Mucosa of descending colon (tissue), 3 donors: ENCODE measurements around the gene COBL. TPM values are rescaled to one million over a fixed set of nuclear protein-coding genes. Genes with fewer than 3 reads are reported as not detected.
A peak's percentile ranks its signal among the peaks of the same experiment; 100 is the strongest.

ENCODE experiments used
- ATAC-seq: fragments of 200-7000 bp; cut with Tn5 transposase; one replicate; pipeline ENCODE4 v1.9.1; 2020; ENCODE audit warnings: mild to moderate bottlenecking, moderate library complexity
- DNase-seq, 3 donors: peaks; one replicate each; pipeline ENCODE4 v3.0.0-alpha.2; 2020
- H3K36me3 ChIP-seq: fragments of 200-600 bp; one replicate; pipeline ENCODE4 v1.8.0; 2021; ENCODE audit warnings: low read depth, mild to moderate bottlenecking
- H3K4me1 ChIP-seq: fragments of 200-600 bp; one replicate; pipeline ENCODE4 v1.8.0; 2021; ENCODE audit warnings: low read depth, mild to moderate bottlenecking
- H3K4me3 ChIP-seq: fragments of 200-600 bp; one replicate; pipeline ENCODE4 v1.8.0; 2021; ENCODE audit warnings: mild to moderate bottlenecking
- H3K9me3 ChIP-seq: fragments of 200-600 bp; one replicate; pipeline ENCODE4 v1.8.0; 2021; ENCODE audit warnings: mild to moderate bottlenecking
- CTCF ChIP-seq: fragments of 200-600 bp; IDR thresholded peaks from one replicate; pipeline ENCODE4 v1.8.0; 2022; ENCODE audit warnings: antibody characterized with exemption, mild to moderate bottlenecking
- intact Hi-C, 2 donors: fragments of 100-400 bp; cut with DNase I in 1 of 2; cut with micrococcal nuclease in 1 of 2; formaldehyde crosslinking; loops; one replicate each; pipeline versions ENCODE4 v1.11.0 to v1.11.1; 2022; cut with DNase I, micrococcal nuclease
- total RNA-seq, 3 donors: library from RNA; stranded (reverse); fragmentation: NEBNext Ultra II Directional in 2 of 3; extraction: Animal tissue kit (Norgen Biotek cat#: 25700) in 2 of 3; gene quantifications; one replicate each; pipeline versions ENCODE4 v1.2.1 to v1.2.4, GENCODE V29; 2021 to 2023
- donor health status: DM: no; HTN: no; CAD: no; lungs with moderate emphysema.
- donor health status: DM: no; HTN: no; CAD: no.
- donor health status: DM: no; HTN: yes; CAD: no.

Gene COBL
- total RNA-seq, 3 donors from 2014 or later = 48.6 to 91.8 (median 56.6) TPM

- DNase-seq (peak; percentile 73 to 80 (median 78)), ATAC-seq (peak; percentile 68)
- H3K36me3 ChIP-seq = no peaks in the 10 kb centered on the region
- intact Hi-C loops = no loop called here
- H3K9me3 ChIP-seq = no peaks in the 10 kb centered on the region
- TF ChIP-seq CTCF = no peak
- no peak overlapping the region for H3K4me3 ChIP-seq
- peaks cover 51% of the 10 kb centered on the region for H3K4me1 ChIP-seq
These were observed 51.3 kb downstream of the COBL start for GRCh38 chr7:51265066-51265907.

GRCh38 chr7:51263631-51264484, 52.8 kb downstream of the COBL start:
- H3K4me3 ChIP-seq = no peak overlapping the region
- ATAC-seq (peak; percentile 87), DNase-seq (peak; percentile 57 to 84 (median 68))
- peaks cover 51% of the 10 kb centered on the region for H3K4me1 ChIP-seq
- no peaks in the 10 kb centered on the region for H3K36me3 ChIP-seq
- TF ChIP-seq CTCF = no peak
- intact Hi-C loops = no loop called here
- H3K9me3 ChIP-seq = no peaks in the 10 kb centered on the region

DNA sequence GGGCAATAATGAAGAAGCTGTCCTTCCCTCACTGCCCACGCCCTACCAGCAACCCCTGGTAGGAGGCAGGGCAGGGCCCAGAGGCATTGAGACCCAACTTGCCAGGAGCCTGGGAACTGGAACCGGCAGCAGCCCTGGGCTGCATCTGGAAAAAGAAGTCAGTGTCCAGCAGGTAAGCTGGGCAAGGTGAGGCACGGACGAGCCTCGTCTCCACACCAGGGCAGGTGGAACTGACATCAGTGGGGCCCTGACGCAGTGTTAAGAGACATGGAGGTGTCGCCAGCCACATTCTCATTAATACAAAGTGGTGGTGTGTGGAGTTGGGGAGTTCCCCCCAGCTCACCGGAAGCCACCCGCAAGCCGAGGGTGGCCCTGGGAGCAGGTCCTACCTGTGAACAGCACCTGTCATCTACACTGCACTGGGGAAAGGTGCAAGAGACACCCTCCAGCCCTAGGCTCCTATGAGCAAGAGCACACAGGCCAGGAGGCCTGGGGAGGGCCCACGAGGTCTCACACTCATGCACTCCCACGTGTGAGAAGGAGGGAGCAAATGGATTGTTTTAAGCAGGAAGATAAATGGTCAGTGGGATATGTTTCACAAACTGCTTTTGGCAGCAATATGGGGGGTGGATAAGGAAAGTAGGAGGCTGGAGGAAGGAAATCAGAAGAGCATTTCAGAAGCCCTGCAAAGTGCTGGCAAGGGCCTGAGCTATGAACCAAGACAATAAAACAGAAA, 53.6 kb downstream of the COBL start:
- no peaks in the 10 kb centered on the region for H3K36me3 ChIP-seq

DNA sequence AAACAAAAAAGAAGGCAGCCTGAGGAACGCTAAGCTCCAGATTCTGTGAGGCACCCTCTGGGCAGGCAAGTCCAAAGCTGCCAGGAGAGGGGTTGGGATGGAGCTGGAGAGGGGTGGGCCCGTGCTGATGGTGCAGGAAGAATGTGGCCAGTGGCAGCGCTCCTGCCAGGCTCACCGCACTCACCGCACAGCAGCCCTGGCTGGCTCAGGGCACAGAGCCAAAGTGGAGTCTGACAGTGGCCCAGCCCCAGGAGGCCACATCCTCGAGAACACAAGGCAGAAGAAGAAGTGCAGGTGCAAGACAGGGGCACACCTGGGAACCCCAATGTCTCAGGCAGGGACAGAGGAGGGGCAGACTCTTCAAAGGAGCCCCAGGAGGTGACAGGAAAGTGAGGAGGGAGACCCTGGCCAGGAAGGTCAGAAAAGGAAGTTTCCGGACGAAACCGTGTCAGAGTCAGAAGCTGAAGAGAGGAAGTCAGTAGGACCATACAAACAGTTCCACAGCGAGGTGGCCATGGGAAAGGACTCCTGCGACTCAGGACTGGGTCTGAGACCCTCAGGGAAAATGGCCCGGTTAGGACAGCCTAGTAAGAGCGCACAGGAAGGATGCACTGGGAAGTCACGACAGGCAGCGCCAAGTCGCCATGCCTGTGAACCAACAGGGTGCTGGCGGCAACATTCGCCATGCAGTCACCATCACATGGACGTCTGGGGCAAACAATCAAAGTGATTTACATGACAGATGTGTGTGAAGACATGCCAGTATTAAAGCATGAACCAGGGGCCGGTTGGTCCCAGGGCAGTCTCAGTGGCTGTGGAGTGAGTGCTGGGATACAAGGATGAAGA, 54.4 kb downstream of the COBL start:
- intact Hi-C loops = no loop called here
- ATAC-seq = peak; percentile 30
- peak in 2 of 3 donors; percentile 47 to 68 for DNase-seq
- Histone ChIP-seq H3K4me3 (no peak overlapping the region), H3K36me3 (no peaks in the 10 kb centered on the region), H3K9me3 (no peaks in the 10 kb centered on the region), H3K4me1 (peaks cover 51% of the 10 kb centered on the region)
- no peak for TF ChIP-seq CTCF

More for the DNA sequence above, 53.6 kb downstream of the COBL start:
- H3K9me3 ChIP-seq = no peaks in the 10 kb centered on the region
- ATAC-seq (no peak), DNase-seq (no peak)
- H3K4me1 ChIP-seq = peaks cover 51% of the 10 kb centered on the region
- H3K4me3 ChIP-seq = no peak overlapping the region
- no peak for TF ChIP-seq CTCF
- intact Hi-C loops = no loop called here
